Skeletal muscle tissue (tissue), 5 donors: ENCODE data around the gene WASL. TPM values are rescaled to one million over a fixed set of nuclear protein-coding genes. Genes with fewer than 3 reads are reported as not detected.

Experiments used
- H3K27ac ChIP-seq: one replicate; pipeline ENCODE4 v1.7.0; 2013; ENCODE audit warnings: mild to moderate bottlenecking, low read depth, low read length, inconsistent platforms
- H3K27me3 ChIP-seq, 3 donors: one replicate each; pipeline ENCODE4 v1.7.0; 2013; ENCODE audit warnings: low read length in 3 of 3; ENCODE audit not compliant: control insufficient read depth in 3 of 3, insufficient read depth in 3 of 3
- H3K36me3 ChIP-seq, 3 donors: one replicate each; pipeline ENCODE4 v1.7.0; 2013; ENCODE audit warnings: low read length in 3 of 3; ENCODE audit not compliant: control insufficient read depth in 3 of 3, insufficient read depth in 3 of 3
- H3K4me1 ChIP-seq, 3 donors: one replicate each; pipeline ENCODE4 v1.7.0; 2013; ENCODE audit warnings: low read length in 3 of 3, mild to moderate bottlenecking in 3 of 3; ENCODE audit not compliant: control insufficient read depth in 3 of 3, insufficient read depth in 3 of 3
- H3K4me3 ChIP-seq, 3 donors: one replicate each; pipeline ENCODE4 v1.7.0; 2013; ENCODE audit warnings: low read length in 3 of 3
- H3K9ac ChIP-seq, 3 donors: one replicate each; pipeline ENCODE4 v1.7.0; 2013; ENCODE audit warnings: low read length in 3 of 3, mild to moderate bottlenecking in 3 of 3, moderate library complexity in 2 of 3, low read depth in 1 of 3
- H3K9me3 ChIP-seq, 3 donors: one replicate each; pipeline ENCODE4 v1.7.0; 2013; ENCODE audit warnings: low read length in 3 of 3; ENCODE audit not compliant: control insufficient read depth in 3 of 3
- small RNA-seq: library from RNA; depleted of rRNA; stranded (forward); fragments of <200 nt; gene quantifications from one replicate; pipeline ENCODE3, GENCODE V24; 2014
- total RNA-seq: library from RNA; depleted of rRNA; stranded (reverse); fragments of >200 nt; gene quantifications from one replicate; pipeline ENCODE4 v1.2.3, GENCODE V29; 2014
- donor health status: Osteomylitis.

WASL gene
- total RNA-seq, 1 donor from 2014 or later: 15.1 TPM

DNA sequence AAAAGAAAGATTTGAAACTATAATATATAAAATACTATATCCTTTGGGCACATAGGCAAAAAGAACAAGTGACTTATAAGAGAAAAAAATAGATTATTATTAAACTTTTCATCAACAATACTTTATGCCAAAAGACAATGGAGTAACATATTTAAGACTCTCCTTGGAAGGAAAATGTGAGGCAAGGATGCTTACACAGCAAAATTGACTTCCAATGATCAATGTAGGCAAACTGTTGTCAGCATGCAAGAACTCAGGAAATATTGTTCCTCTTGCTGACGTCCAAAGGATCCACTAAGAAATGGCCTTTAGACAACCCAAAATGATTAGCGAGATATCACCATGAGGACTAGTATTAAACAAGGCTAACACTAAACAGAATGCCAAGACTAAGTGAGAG is 116.0 kb downstream of the WASL start:
- Histone ChIP-seq H3K9ac (no peak overlapping the region), H3K36me3 (peaks cover 0 to 4% (median 4%) of the 10 kb centered on the region in 3 donors), H3K27me3 (no peaks in the 10 kb centered on the region), H3K27ac (no peak overlapping the region), H3K4me1 (peaks cover 2 to 21% (median 12%) of the 10 kb centered on the region in 3 donors), H3K4me3 (no peak overlapping the region), H3K9me3 (no peaks in the 10 kb centered on the region)

Small RNA genes within 50 kb of the gene (small RNA-seq; reads per million reads assigned to genes)
- gene RNU6-11P: not detected

Other genes starting within 250 kb of the WASL start
- 0.52 TPM for gene IQUB, start 214.4 kb downstream of the WASL start, total RNA-seq
- gene NDUFA5, start 191.2 kb downstream of the WASL start, total RNA-seq: 39.1 TPM
- 2.6 TPM for gene ASB15, start 147.2 kb downstream of the WASL start, total RNA-seq
- 34.4 TPM for gene LMOD2, start 93.1 kb downstream of the WASL start, total RNA-seq
- gene HYAL4, start 96.2 kb upstream of the WASL start, total RNA-seq: under 0.01 TPM
- not detected for gene SPAM1, start 176.2 kb upstream of the WASL start, total RNA-seq